Suppressor macrophage treated with lipopolysaccharide for 1 hour (primary cell): ENCODE measurements around the gene ZNF747.
"Not testable (repeated sequence)": the region's sequence is repeated elsewhere in the genome, so short reads cannot be mapped to it uniquely, and the experiment has no call there.

Source experiments
- DNase-seq, 3 donors: peaks; one replicate each; pipeline ENCODE4 v3.0.0-alpha.2; 2020 to 2022

Gene ZNF747

DNA sequence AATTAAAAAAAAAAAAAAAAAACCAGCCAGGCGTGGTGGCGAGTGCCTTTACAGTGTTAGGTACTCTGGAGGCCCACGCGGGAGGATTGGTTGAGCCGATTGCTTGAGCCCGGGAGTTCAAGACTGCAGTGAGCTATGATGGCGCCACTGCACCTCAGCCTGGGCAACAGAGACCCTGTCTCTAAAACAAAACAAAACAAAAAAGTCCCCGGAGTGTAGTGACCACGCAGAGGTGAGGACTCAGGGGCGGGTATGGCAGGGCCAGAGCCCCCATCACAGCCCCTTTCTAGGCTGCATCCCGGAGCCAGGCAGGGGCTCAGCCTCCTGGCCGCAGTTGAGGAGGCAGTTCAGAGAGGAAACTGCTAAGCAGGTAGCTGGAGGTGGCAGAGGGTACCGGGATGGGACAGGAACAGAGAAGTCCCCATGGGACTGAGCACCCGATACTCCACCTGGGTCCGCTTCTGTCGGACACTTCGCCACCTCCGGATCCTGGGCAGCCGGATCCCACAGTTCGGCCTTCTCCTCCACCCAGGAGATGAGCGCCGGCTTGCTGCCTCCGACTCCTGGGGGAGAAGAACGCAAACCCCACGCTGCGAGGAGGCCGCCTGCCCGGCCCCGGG is 800 bp downstream of the ZNF747 start:
- no peak for DNase-seq

DNA sequence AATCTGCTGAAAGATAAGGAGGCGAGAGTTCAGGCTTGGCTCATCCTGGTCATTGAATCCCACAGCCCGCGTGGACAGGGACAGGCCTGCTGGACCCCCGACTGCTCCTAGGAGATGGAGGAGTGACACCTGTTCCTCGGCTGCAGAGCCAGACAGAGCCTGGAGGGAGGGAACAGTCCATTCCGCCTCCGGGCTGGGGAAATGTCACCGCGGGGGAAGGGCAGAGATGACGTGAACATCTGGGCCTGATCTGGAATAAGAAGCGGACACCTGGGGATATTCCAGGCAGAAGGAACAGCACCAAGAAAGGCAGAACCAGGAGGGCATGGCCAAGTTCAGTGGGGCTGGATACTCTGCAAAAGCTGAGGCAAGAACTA is 1.5 kb downstream of the ZNF747 start:
- DNase-seq: no peak

DNA sequence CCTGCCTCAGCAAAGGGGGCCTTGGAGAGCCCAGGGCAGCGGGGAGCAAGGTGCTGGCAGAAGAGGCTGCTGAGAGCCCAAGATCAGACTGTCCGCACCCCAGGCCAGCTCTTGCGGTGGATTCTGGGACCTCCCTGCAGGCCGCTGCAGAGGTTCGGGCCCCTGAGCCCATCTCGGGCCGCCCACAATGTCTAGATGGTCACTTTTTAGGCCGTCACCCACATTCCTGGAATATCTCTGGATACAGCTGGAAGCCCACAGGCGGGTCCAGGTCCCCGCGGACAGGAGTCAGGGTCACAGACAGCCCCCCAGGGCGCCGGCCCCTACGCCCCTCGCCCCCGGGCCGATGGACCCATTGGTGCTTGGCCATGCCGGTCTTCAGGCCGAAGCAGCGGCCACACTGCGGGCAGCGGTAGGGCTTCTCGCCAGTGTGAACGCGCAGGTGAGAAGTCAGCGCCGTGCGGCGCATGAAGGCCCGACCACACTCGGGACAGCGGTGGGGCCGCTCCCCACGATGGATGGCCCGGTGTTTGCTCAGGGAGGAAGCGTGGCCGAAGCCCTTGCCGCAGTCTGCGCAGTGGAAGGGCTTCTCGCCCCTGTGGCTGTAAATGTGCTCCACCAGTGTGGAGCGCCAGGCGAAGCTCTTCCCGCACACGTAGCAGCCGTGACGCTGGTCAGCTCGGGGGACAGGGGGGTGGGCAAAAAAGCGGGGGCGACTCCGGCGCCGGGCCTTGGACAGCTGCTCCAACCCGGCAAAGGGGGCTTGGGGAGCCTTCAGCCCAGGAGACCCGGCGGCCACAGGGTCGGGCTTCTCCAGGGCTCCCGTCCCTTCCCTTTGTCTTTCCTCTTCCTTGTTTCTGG is 2.1 kb downstream of the ZNF747 start:
- no peak for DNase-seq

DNA sequence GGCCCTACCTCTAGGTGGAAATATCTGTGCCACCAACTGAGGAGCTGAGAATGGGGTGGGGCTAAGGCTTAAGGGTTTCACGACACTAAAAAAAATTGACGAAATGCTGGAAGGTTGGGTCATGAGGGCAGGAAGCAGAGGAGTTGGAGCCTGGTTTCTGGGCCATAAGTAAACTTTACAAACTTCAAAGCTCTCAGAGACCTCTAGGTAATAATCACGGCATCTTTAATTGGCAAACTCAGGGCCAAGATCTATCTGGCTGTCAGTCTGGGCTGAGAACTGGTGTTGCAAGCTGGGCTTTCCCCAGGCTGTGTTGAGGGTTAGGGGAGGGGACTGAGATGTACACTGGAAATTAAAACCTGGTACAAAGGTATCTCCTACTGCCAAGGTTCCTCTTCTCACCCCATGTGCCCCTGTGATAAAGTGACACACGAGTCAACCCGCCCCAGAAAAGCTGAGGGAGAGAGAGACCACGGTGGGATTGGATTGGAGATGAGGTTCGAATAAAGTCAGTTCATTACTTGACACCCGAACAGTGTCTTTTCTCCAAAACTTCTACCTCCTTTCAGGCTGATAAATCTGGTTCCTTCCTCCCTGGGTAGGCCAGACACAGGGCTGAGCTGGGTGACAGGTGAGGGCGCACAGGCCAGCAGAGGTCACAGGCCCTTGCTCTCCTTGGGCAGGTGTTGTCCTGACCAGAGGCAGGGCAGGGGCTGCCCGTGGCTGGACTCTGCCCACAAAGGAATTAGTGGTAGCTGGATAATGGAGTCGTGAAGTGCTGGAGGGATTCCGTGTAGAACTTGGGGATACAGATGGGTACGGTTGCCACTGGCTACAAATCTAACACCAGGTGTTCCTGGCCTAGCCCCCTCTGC is 4.3 kb downstream of the ZNF747 start:
- peak in 1 of 3 donors; percentile 14 for DNase-seq

DNA sequence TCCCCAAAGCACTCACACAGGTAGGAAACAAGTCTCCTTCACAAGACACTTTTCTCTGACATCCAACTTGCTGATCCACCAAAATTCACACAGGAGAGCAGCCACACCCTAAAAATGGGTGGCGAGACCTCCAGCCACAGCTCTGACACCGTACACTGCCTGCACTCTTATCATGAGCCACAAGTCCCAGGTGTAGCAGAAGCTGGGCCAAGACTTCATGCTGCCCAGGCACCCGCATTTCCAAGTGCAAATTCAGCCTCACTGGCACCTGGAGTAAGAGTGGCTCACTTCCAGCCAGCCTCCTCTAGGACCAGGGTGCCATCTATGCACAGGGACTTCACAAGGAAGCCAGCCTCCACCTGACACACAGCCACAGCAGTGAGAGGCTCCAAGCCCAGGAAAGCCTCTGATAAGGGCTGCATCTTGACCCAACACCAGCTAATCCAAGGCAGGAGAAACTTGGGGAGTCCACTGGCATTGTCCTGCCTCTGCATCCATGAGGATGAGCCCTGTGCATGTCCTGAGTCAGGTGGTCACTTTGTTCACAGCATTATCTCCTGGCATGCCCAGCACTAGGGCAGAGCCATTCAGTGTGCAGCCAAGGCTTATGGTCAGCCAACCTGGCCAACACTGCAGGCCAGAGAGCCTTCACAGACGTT is 5.7 kb downstream of the ZNF747 start:
- no peak for DNase-seq

DNA sequence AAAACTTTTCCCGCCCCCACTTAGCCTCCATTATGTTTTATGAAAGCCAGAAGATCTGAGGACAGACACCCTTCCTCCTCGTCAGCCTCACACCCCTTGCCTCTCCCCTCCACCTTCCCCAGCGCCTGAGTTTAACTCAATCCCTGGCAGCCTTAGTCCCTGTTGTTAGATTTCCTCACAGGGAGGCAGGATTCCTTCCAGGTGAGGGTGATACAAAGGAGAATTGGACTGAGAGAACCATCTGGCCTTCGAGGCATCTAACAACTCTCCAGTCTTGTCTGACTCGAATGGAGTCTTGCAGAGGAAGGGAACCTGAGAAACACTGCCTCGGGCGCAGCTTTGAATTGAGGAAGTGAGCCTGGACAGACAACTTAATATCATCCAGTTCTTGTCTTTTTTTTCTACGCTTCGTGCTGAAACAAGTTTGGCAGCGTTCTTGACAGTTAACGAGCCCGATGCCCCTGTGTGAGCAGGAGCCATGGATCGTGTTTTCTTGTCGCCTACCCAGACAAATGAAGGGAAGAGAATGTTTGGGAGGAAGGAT is 7.0 kb downstream of the ZNF747 start:
- DNase-seq: peak; percentile 67 to 70 (median 68)

DNA sequence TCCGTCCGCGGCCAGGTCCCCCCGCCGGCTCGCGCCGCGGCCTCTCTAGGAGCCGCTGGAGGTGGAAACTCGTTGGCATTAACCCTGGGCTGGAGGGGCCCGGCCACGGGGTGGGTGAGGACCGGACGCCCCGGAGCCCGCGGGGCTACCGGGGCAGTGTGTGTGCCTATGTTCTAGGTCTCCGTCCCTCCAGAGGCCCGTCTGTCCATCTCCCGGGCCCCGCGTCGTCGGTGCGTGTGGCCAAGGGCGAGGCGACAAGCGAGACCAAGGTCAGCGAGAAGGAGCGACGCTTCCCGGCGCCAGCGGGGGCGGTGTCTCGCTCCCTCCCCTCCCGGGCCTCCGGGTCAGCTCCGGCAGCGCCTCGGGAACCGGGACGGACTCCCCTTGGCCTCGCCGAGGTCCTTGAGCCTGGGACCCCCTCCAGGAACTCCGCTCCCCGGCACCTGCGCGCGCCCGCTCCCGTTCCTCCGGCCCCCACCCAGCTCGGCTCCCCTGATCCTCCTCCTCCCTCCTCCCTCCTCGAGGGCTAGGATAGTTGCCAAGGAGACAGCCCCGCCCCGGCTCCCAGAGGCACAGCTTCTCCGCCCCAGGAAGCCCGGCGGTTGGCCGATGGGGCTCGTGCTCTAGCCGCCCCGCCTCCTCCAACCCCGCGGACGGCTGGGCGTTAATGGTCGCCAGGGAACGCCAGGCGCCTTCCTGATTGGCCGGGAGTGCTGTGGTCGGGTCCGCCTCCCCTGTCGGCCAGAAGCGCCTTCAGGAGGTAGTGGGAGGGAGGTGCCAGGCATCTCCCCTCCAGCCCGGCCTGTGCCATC is 7.6 kb downstream of the ZNF747 start:
- peak; percentile 98 to 100 (median 99) for DNase-seq

DNA sequence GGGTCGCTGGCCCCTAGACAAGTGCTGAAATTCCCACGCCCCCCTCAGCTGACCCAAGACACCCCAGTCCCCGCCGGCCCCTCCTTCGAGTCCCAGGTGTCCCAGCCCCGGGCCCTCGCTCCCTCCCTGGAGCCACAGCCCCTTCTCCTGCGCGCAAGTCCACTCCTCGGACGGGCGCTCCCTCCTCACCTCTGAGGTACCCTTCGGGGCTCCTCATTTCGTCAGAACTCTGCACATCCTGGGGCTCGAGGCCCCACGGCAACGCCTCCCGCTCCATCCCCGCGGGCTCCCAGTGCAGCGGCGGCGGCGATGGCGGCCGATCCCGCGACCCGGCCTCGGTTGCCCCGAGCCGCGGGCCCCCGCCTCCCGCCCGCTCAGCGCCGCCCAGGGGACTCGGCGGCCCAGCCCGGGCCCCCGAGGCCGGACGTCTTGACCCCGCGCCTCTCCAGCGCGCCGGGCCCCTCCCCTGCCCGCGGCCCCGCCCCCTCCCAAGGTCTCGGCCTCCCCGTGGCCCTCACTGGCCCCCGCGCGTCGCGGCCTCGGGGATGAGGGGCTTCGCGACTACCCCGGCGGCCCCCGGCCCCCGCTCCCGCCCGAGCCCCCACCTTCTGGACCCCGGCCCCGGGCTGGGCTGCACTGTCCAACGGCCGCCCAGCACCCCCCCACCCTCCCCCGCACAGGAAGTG is 8.4 kb downstream of the ZNF747 start, which contains the start of gene ZNF768:
TSS of gene ZNF768 (minus strand) at position 430 of the 686 bp plus-strand sequence. CDS start at position 277, 153 bp downstream.
- peak in 1 of 3 donors; percentile 37 for DNase-seq

DNA sequence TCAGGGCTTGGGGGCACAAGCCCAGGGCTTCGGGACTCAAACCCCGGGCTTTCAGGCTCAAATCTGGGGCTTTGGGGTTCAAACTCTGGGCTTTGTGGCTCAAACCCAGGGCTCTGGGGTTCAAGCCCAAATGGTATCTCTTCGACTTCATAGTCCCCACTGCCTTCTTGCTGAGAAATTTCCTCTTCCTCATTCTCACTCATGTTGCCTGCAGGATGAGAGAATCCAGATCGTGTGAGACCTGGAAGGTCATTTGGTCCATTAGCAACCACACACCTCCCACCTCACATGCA is 8.9 kb downstream of the ZNF747 start:
- peak in 2 of 3 donors; percentile 26 to 44 for DNase-seq

DNA sequence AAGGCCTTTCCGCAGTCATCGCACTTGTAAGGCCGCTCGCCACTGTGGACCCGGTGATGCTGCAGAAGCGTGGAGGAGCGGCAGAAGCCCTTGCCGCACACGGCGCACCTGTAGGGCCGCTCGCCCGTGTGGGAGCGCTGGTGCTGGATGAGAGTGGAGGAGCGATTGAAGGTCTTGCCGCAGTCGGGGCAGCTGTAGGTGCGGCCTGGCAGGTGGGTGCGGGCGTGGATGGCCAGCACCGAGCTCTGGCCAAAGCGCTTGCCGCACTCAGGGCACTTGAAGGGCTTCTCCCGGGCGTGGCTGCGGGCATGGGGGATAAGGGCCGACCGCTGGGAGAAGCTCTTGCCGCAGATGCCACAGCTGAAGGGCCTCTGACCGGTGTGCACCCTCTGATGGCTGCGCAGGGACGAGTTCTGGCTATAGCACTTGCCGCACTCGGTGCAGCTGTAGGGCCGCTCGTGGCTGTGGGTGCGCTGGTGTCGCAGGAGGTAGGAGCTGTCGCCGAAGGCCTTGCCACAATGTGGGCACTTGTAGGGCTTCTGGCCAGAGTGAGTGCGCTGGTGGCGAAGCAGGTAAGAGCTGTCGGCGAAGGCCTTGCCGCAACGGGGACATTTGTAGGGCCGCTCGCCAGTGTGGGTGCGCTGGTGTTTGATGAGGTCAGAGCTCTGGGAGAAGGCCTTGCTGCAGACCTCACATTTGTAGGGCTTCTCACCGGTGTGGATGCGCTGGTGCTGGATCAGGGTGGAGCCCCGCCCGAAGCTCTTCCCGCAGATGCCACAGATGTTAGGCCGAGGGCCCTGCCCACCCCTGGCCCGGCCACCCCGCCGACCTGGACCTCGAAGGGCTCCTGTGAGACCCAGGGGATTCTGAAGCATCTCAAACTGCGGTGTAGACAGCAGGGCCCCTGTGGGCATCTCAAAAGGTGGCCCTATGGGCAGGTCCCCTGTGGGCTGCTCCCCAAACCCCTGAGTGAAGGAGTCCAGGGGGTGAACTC is 9.8 kb downstream of the ZNF747 start:
- DNase-seq: no peak

DNA sequence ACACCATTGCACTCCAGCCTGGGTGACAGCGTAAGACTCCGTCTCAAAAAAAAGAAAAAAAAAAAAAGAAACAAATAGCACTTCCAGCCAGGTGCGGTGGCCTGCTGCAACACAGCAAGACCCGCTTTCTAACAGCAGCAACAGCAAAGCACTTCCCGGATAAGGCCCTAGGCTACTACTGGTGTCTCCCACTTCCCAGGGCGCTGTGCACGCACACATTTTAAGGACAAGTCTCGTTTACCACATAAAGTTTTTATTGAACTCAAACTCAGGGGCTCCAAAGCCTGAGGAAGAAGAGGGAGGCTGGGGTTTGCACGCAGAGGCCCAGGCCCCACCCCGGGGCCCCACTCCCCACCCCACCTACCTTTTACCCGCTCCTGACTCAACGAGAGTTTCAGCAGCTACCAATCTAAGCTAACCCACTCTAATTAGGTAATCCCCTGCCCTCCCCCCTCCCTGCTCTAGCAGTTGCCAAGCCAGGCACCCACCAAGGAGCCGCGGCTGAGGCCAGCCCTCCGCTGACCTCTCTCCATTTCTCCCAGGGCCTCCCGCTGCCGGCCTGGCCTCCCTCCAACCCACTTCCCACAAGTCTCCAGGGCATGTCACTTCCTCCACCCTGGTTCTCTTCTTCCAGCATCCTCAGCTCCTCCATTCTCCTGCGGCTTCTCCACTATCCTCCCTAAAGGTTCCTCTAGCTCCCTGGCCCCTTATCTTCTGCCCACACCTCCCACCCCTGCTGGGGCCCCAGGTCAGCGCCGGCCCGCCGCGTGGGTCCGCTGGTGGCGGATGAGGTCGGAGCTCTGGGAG is 10.7 kb downstream of the ZNF747 start:
- no peak for DNase-seq

DNA sequence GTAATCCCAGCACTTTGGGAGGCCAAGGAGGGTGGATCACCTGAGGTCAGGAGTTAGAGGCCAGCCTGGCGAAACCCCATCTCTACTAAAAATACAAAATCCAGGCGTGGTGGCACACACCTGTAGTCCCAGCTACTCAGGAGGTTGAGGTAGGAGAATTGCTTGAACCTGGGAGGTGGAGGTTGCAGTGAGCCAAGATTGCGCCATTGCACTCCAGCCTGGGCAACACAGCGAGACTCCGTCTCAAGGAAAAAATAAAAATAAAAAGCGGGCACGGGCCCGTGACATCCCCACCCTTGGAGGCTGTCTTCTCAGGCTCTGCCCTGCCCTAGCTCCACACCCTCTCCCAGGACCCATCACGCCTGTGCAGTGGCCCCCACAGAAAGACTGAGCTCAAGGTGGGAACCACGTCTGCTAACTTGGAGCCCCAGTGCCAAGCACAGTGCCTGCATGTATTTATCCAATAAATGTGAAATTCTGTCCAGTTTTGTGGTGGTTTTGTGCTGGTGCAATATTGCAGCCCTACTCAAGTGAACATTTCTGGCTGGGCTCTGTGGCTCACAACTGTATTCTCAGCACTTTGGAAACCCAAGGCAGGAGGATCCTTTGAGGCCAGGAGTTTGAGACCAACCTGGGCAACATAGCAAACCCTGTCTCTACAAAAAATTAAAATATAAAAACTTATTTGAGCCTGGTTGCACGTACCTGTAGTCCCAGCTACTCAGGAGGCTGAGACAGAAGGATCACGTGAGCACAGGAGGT is 11.8 kb downstream of the ZNF747 start:
- DNase-seq: not testable (repeated sequence)

DNA sequence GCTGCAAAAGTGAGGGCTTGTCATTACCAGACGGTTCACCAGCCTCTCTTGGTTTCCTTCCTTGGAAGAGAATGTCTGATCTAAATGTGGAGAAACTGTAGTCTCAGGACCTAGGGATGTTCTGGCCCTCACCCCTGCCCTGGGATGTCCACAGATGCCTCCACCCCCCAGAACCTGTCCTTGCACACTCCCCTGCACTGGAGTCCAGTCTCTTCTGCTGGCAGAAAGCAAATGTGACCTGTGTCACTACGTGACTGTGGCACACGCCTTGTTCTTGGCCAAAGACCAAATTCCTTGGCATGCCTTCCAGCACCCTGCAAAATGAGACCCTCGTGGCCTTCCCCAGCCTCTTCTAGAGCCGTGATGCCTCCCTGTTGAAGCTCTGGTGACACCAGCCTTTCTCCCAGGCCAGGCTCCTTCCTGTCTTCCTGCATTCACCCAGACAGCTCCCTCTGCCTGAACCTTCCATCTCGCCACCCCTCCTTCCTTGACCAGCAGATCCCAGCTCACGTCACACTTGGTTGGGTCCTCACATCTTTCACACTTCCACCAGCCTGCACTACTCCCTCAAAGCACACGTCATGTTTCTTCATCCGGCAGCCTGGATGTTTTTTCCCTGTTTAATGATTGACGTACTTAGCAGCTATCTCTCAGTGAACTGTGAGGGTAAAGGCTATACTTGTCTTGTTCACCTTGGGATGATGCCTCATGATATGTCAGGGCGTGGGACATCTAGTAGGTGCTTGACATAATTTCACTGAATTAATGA is 12.6 kb downstream of the ZNF747 start:
- no peak for DNase-seq

DNA sequence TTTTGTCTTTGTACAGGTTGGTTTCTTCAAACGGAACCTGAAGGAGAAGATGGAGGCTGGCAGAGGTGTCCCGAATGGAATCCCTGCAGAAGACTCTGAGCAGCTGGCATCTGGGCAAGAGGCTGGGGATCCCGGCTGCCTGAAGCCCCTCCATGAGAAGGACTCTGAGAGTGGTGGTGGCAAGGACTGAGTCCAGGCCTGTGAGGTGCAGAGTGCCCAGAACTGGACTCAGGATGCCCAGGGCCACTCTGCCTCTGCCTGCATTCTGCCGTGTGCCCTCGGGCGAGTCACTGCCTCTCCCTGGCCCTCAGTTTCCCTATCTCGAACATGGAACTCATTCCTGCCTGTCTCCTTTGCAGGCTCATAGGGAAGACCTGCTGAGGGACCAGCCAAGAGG is 13.2 kb downstream of the ZNF747 start:
- no peak for DNase-seq

DNA sequence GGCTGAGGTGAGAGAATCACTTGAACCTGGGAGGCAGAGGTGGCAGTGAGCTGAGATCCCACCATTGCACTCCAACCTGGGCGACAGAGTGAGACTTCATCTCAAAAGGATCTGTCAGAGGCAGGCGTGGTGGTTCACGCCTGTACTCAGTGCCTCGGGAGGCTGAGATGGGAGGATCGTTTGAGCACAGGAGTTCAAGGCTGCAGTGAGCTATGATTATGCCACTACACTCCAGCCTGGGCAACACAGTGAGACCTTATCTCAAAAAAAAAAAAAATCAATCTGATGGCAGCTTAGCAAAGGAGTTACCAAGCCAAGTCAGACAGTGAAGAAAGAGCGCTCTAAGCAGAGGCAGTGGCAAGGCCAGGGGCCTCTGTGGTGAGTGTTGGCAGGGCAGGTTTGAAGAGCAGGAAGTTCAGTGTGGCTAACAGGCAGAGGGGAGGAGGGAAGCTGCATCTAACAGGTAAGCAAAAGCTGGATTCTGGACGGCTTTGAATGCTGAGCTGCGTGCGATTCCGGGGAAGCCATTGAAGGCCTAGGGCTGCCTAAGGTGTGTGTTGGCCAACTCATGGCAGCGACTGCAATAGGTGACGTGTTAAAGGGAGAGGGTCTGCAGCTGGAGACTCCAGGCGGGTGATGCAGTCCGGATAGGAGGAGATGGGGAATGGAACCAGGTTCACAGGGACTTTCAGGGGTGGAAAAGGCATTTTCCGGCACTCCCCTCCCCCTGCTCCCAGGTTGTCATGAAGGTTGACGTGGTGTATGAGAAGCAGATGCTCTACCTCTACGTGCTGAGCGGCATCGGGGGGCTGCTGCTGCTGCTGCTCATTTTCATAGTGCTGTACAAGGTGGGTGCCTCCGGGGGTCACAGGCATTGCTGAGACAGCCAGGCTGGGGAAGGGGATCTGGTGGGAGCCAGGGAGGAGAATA is 15.3 kb downstream of the ZNF747 start:
- DNase-seq: no peak

DNA sequence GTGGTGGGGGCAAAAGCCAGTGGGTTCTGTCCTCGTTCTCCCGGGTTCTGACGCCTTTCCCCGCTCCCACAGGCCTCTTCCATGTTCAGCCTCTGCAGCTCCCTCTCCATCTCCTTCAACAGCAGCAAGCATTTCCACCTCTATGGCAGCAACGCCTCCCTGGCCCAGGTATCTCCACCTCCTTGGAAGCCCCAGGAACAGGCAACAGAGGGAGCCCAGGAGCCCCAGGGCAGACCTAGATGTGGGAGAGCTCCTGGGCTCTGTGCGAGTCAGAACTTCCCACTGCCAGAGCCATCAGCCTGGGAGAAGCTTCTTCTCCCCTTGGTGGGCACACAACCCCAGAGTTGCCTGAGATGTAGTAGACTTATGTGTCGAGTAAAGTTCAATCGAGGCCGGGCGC is 16.1 kb downstream of the ZNF747 start:
- no peak for DNase-seq
